Measurements from ENCODE around the gene CAPN5. TPM values are rescaled to one million over a fixed set of nuclear protein-coding genes. Genes with fewer than 3 reads are reported as not detected.

The CAPN5 gene
- total RNA-seq, 1 donor from 2014 or later, result 12.8 TPM

GRCh38 chr11:77055101-77055561 is 11.6 kb upstream of the CAPN5 start:
- no peak for TF ChIP-seq CTCF (IDR thresholded peaks at IDR 0.05)
- no peaks in the 10 kb centered on the region for H3K36me3 Mint-ChIP-seq (ENCODE audit: unreplicated experiment)
- no peak overlapping the region for H3K4me3 Mint-ChIP-seq (ENCODE audit: unreplicated experiment)
- DNase-seq (ENCODE audit: extremely low spot score, unreplicated experiment), result no peak
- peaks cover 29% of the 10 kb centered on the region for H3K27me3 Mint-ChIP-seq (ENCODE audit: unreplicated experiment)
- peaks cover 1% of the 10 kb centered on the region for H3K4me1 Mint-ChIP-seq (ENCODE audit: unreplicated experiment)
- H3K9me3 Mint-ChIP-seq (ENCODE audit: unreplicated experiment), result no peaks in the 10 kb centered on the region
- H3K27ac Mint-ChIP-seq (ENCODE audit: unreplicated experiment), result no peak overlapping the region

GRCh38 chr11:77055913-77056312 is 10.9 kb upstream of the CAPN5 start:
- no peak for DNase-seq (ENCODE audit: extremely low spot score, unreplicated experiment)
- Mint-ChIP-seq H3K36me3 (ENCODE audit: unreplicated experiment) (no peaks in the 10 kb centered on the region), H3K9me3 (ENCODE audit: unreplicated experiment) (no peaks in the 10 kb centered on the region), H3K4me1 (ENCODE audit: unreplicated experiment) (peaks cover 1% of the 10 kb centered on the region), H3K27ac (ENCODE audit: unreplicated experiment) (no peak overlapping the region), H3K27me3 (ENCODE audit: unreplicated experiment) (peaks cover 37% of the 10 kb centered on the region), H3K4me3 (ENCODE audit: unreplicated experiment) (no peak overlapping the region)
- TF ChIP-seq CTCF (IDR thresholded peaks at IDR 0.05), result no peak

GRCh38 chr11:77056814-77057402 is 9.9 kb upstream of the CAPN5 start:
- no peak overlapping the region for H3K27ac Mint-ChIP-seq (ENCODE audit: unreplicated experiment)
- H3K4me1 Mint-ChIP-seq (ENCODE audit: unreplicated experiment), result peaks cover 1% of the 10 kb centered on the region
- H3K4me3 Mint-ChIP-seq (ENCODE audit: unreplicated experiment), result no peak overlapping the region
- peaks cover 39% of the 10 kb centered on the region for H3K27me3 Mint-ChIP-seq (ENCODE audit: unreplicated experiment)
- no peak for TF ChIP-seq CTCF (IDR thresholded peaks at IDR 0.05)
- no peak for DNase-seq (ENCODE audit: extremely low spot score, unreplicated experiment)
- no peaks in the 10 kb centered on the region for H3K9me3 Mint-ChIP-seq (ENCODE audit: unreplicated experiment)
- H3K36me3 Mint-ChIP-seq (ENCODE audit: unreplicated experiment), result no peaks in the 10 kb centered on the region

GRCh38 chr11:77057938-77058474 is 8.8 kb upstream of the CAPN5 start:
- H3K9me3 Mint-ChIP-seq (ENCODE audit: unreplicated experiment), result no peaks in the 10 kb centered on the region
- TF ChIP-seq CTCF (IDR thresholded peaks at IDR 0.05), result no peak
- H3K27ac Mint-ChIP-seq (ENCODE audit: unreplicated experiment), result no peak overlapping the region
- peaks cover 34% of the 10 kb centered on the region for H3K27me3 Mint-ChIP-seq (ENCODE audit: unreplicated experiment)
- H3K4me1 Mint-ChIP-seq (ENCODE audit: unreplicated experiment), result peaks cover 1% of the 10 kb centered on the region
- no peak overlapping the region for H3K4me3 Mint-ChIP-seq (ENCODE audit: unreplicated experiment)
- no peak for DNase-seq (ENCODE audit: extremely low spot score, unreplicated experiment)
- H3K36me3 Mint-ChIP-seq (ENCODE audit: unreplicated experiment), result no peaks in the 10 kb centered on the region

- no peak for TF ChIP-seq CTCF (IDR thresholded peaks at IDR 0.05)
- H3K36me3 Mint-ChIP-seq (ENCODE audit: unreplicated experiment), result no peaks in the 10 kb centered on the region
- H3K27ac Mint-ChIP-seq (ENCODE audit: unreplicated experiment), result no peak overlapping the region
- no peak for DNase-seq (ENCODE audit: extremely low spot score, unreplicated experiment)
- peaks cover 1% of the 10 kb centered on the region for H3K4me1 Mint-ChIP-seq (ENCODE audit: unreplicated experiment)
- H3K27me3 Mint-ChIP-seq (ENCODE audit: unreplicated experiment), result peaks cover 26% of the 10 kb centered on the region
- H3K9me3 Mint-ChIP-seq (ENCODE audit: unreplicated experiment), result no peaks in the 10 kb centered on the region
- H3K4me3 Mint-ChIP-seq (ENCODE audit: unreplicated experiment), result no peak overlapping the region
Measured at GRCh38 chr11:77058900-77059299, 7.9 kb upstream of the CAPN5 start.

All from osteocyte (in vitro differentiated cells).